Measurements from ENCODE around the gene TIMM13.

Gene TIMM13

GRCh38 chr19:2413159-2413558 is 14.2 kb downstream of the TIMM13 start:
- Histone ChIP-seq H3K27ac (no peak overlapping the region), H3K27me3 (peaks cover 0 to 24% of the 10 kb centered on the region in 2 donors), H3K9me3 (peaks cover 0 to 2% (median 0%) of the 10 kb centered on the region in 3 donors), H3K36me3 (peaks cover 3 to 20% (median 8%) of the 10 kb centered on the region in 3 donors), H3K4me1 (no peaks in the 10 kb centered on the region), H3K4me3 (no peak overlapping the region)
- TF ChIP-seq CTCF (IDR thresholded peaks at IDR 0.05) = no peak
- intact Hi-C loops (cut with DNase I; ENCODE audit: low total_unique reads) = no loop called here
- DNase-seq = no peak

- Histone ChIP-seq H3K4me1 (no peaks in the 10 kb centered on the region), H3K9me3 (peaks cover 0 to 2% (median 0%) of the 10 kb centered on the region in 3 donors), H3K27me3 (peaks cover 0 to 29% of the 10 kb centered on the region in 2 donors), H3K4me3 (no peak overlapping the region), H3K27ac (no peak overlapping the region), H3K36me3 (peaks cover 3 to 14% (median 8%) of the 10 kb centered on the region in 3 donors)
- no peak for TF ChIP-seq CTCF (IDR thresholded peaks at IDR 0.05)
- intact Hi-C loops (cut with DNase I; ENCODE audit: low total_unique reads) = no loop called here
- no peak for DNase-seq
Observed at GRCh38 chr19:2412449-2412848, 14.9 kb downstream of the TIMM13 start.

- intact Hi-C loops (cut with DNase I; ENCODE audit: low total_unique reads) = no loop called here
- Histone ChIP-seq H3K27me3 (peaks cover 0 to 29% of the 10 kb centered on the region in 2 donors), H3K4me3 (no peak overlapping the region), H3K27ac (no peak overlapping the region), H3K9me3 (peaks cover 0 to 2% (median 0%) of the 10 kb centered on the region in 3 donors), H3K36me3 (peaks cover 0 to 6% (median 6%) of the 10 kb centered on the region in 3 donors), H3K4me1 (no peaks in the 10 kb centered on the region)
- no peak for DNase-seq
- TF ChIP-seq CTCF (IDR thresholded peaks at IDR 0.05) = no peak
Observed at GRCh38 chr19:2411709-2412108, 15.7 kb downstream of the TIMM13 start.

- Histone ChIP-seq H3K4me3 (no peak overlapping the region), H3K9me3 (peaks cover 0 to 2% (median 0%) of the 10 kb centered on the region in 3 donors), H3K27ac (no peak overlapping the region), H3K27me3 (peaks cover 0 to 31% of the 10 kb centered on the region in 2 donors), H3K36me3 (no peaks in the 10 kb centered on the region), H3K4me1 (no peaks in the 10 kb centered on the region)
- intact Hi-C loops (cut with DNase I; ENCODE audit: low total_unique reads) = no loop called here
- no peak for TF ChIP-seq CTCF (IDR thresholded peaks at IDR 0.05)
- no peak for DNase-seq
Observed at GRCh38 chr19:2410023-2410422, 17.4 kb downstream of the TIMM13 start.

GRCh38 chr19:2409352-2409912 is 18.0 kb downstream of the TIMM13 start:
- Histone ChIP-seq H3K27me3 (peaks cover 0 to 32% of the 10 kb centered on the region in 2 donors), H3K9me3 (peaks cover 0 to 2% (median 0%) of the 10 kb centered on the region in 3 donors), H3K4me1 (no peaks in the 10 kb centered on the region), H3K4me3 (no peak overlapping the region), H3K27ac (no peak overlapping the region), H3K36me3 (no peaks in the 10 kb centered on the region)
- TF ChIP-seq CTCF (IDR thresholded peaks at IDR 0.05) = no peak
- intact Hi-C loops (cut with DNase I; ENCODE audit: low total_unique reads) = no loop called here
- no peak for DNase-seq

All from tibial artery (tissue), 4 donors.